ENCODE results near the gene PPP1R15B.

- peak in 1 of 4 donors; percentile 31 for TF ChIP-seq POLR2A (IDR thresholded peaks at IDR 0.05)
- TF ChIP-seq, protein P1, sequence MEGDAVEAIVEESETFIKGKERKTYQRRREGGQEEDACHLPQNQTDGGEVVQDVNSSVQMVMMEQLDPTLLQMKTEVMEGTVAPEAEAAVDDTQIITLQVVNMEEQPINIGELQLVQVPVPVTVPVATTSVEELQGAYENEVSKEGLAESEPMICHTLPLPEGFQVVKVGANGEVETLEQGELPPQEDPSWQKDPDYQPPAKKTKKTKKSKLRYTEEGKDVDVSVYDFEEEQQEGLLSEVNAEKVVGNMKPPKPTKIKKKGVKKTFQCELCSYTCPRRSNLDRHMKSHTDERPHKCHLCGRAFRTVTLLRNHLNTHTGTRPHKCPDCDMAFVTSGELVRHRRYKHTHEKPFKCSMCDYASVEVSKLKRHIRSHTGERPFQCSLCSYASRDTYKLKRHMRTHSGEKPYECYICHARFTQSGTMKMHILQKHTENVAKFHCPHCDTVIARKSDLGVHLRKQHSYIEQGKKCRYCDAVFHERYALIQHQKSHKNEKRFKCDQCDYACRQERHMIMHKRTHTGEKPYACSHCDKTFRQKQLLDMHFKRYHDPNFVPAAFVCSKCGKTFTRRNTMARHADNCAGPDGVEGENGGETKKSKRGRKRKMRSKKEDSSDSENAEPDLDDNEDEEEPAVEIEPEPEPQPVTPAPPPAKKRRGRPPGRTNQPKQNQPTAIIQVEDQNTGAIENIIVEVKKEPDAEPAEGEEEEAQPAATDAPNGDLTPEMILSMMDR (IDR thresholded peaks at IDR 0.05): no peak
Observed at GRCh38 chr1:204377800-204378668, 33.6 kb downstream of the PPP1R15B start.
